Endodermal cell (in vitro differentiated cells): ENCODE measurements around the gene PDCD4. TPM values are rescaled to one million over a fixed set of nuclear protein-coding genes. Genes with fewer than 3 reads are reported as not detected.

ENCODE experiments used
- DNase-seq: peaks from one replicate; pipeline ENCODE4 v3.0.0-alpha.2; 2017
- H3K27ac ChIP-seq: 2 replicates; pipeline ENCODE4 v1.5.1; 2013; ENCODE audit warnings: mild to moderate bottlenecking, low read depth, low read length, moderate library complexity
- H3K27me3 ChIP-seq: 2 replicates; pipeline ENCODE4 v1.6.1; 2013; ENCODE audit warnings: mild to moderate bottlenecking, low read length, moderate library complexity; ENCODE audit not compliant: insufficient read depth, control insufficient read depth, poor library complexity, severe bottlenecking
- H3K36me3 ChIP-seq: 2 replicates; pipeline ENCODE4 v1.7.0; 2013; ENCODE audit warnings: mild to moderate bottlenecking, low read length, moderate library complexity; ENCODE audit not compliant: control insufficient read depth, insufficient read depth
- H3K4me1 ChIP-seq: one replicate; pipeline ENCODE4 v1.7.0; 2013; ENCODE audit warnings: low read length; ENCODE audit not compliant: control insufficient read depth, insufficient read depth
- H3K4me3 ChIP-seq: 2 replicates; pipeline ENCODE4 v1.5.1; 2013; ENCODE audit warnings: mild to moderate bottlenecking, low read length, moderate library complexity
- H3K9ac ChIP-seq: 2 replicates; pipeline ENCODE4 v1.6.1; 2013; ENCODE audit warnings: mild to moderate bottlenecking, low read length, moderate library complexity; ENCODE audit not compliant: poor library complexity, severe bottlenecking; ENCODE audit errors: extremely low read depth
- H3K9me3 ChIP-seq: 2 replicates; pipeline ENCODE4 v1.6.1; 2013; ENCODE audit warnings: mild to moderate bottlenecking, low read length, moderate library complexity; ENCODE audit not compliant: control insufficient read depth
- H3K27ac Mint-ChIP-seq: 2 replicates; pipeline ENCODE4 v1.8.0; 2020; ENCODE audit warnings: mixed read lengths
- H3K27me3 Mint-ChIP-seq: 2 replicates; pipeline ENCODE4 v1.8.0; 2021; ENCODE audit warnings: mild to moderate bottlenecking, mixed read lengths; ENCODE audit not compliant: insufficient read depth
- H3K36me3 Mint-ChIP-seq: 2 replicates; pipeline ENCODE4 v1.8.0; 2020; ENCODE audit warnings: low read depth, mixed read lengths
- H3K4me1 Mint-ChIP-seq: 2 replicates; pipeline ENCODE4 v1.8.0; 2020; ENCODE audit warnings: mixed read lengths
- H3K4me3 Mint-ChIP-seq: 2 replicates; pipeline ENCODE4 v1.8.0; 2020; ENCODE audit warnings: mild to moderate bottlenecking, moderate library complexity, mixed read lengths
- H3K9me3 Mint-ChIP-seq: 2 replicates; pipeline ENCODE4 v1.8.0; 2020; ENCODE audit warnings: mild to moderate bottlenecking, mixed read lengths
- WGBS, 2 experiments: methylation state at CpG; one replicate each; pipeline versions ENCODE4 v1.1.5 to v1.1.7; 2013; ENCODE audit warnings: missing lambda C conversion rate in 2 of 2, mixed read lengths in 1 of 2; ENCODE audit not compliant: insufficient coverage in 1 of 2, insufficient read length in 1 of 2; 5-methylcytosine and 5-hydroxymethylcytosine counted together
- long read RNA-seq, 4 experiments: library from polyadenylated mRNA in 2 of 4; library from RNA in 1 of 4; library from capped mRNA in 1 of 4; stranded (forward) in 3 of 4; unstranded in 1 of 4; transcript quantifications; one replicate each; pipeline ENCODE4 v2.0.0, GENCODE V29; 2020 to 2021; ENCODE audit warnings: inconsistent platforms in 1 of 4
- polyA plus RNA-seq, 2 experiments: library from polyadenylated mRNA; stranded (reverse); fragments of 50-300 nt; gene quantifications; one replicate each; pipeline ENCODE4 v1.2.3, GENCODE V29; 2013
- total RNA-seq, 2 donors: library from RNA; stranded (reverse); fragmentation: NEBNext Ultra II Directional in 1 of 2; extraction: Animal tissue kit (Norgen Biotek cat#: 25700) in 1 of 2; gene quantifications; 2 replicates in 1 of 2; 3 replicates in 1 of 2; pipeline ENCODE4 v1.2.1, GENCODE V29; 2021
- TF ChIP-seq, protein P1 (sequence below): fragments of 200-600 bp; sonication (generic); conservative IDR thresholded peaks from 2 replicates; pipeline ENCODE4 v1.5.0; 2021; ENCODE audit warnings: antibody characterized with exemption, mild to moderate bottlenecking

PDCD4 gene
- total RNA-seq, result 10 to 100 TPM; 46.5 to 48.5 TPM
- polyA plus RNA-seq (2013, experiment 1 of 2), result 52.4 TPM
- polyA plus RNA-seq (2013, experiment 2 of 2), result 41.7 TPM
- long read RNA-seq, experiment 1, partial matches to known transcripts, result 6 of 12 reads
- long read RNA-seq, experiment 1, other reads (novel, unspliced or antisense), result 6 of 12 reads
- long read RNA-seq, experiment 2, transcript PDCD4-201 (12 exons, 3,602 nt), result major isoform, 40 of 56 reads
- long read RNA-seq, experiment 2, partial matches to known transcripts, result 7 of 56 reads
- long read RNA-seq, experiment 2, other reads (novel, unspliced or antisense), result 7 of 56 reads
- long read RNA-seq, experiment 3, transcript PDCD4-201 (12 exons, 3,602 nt), result major isoform, 128 of 156 reads
- long read RNA-seq, experiment 3, partial matches to known transcripts, result 4 of 156 reads
- long read RNA-seq, experiment 3, other reads (novel, unspliced or antisense), result 22 of 156 reads
- long read RNA-seq, experiment 4, transcript PDCD4-201 (12 exons, 3,602 nt), result major isoform, 27 of 45 reads
- long read RNA-seq, experiment 4, partial matches to known transcripts, result 11 of 45 reads
- long read RNA-seq, experiment 4, other reads (novel, unspliced or antisense), result 7 of 45 reads

DNA sequence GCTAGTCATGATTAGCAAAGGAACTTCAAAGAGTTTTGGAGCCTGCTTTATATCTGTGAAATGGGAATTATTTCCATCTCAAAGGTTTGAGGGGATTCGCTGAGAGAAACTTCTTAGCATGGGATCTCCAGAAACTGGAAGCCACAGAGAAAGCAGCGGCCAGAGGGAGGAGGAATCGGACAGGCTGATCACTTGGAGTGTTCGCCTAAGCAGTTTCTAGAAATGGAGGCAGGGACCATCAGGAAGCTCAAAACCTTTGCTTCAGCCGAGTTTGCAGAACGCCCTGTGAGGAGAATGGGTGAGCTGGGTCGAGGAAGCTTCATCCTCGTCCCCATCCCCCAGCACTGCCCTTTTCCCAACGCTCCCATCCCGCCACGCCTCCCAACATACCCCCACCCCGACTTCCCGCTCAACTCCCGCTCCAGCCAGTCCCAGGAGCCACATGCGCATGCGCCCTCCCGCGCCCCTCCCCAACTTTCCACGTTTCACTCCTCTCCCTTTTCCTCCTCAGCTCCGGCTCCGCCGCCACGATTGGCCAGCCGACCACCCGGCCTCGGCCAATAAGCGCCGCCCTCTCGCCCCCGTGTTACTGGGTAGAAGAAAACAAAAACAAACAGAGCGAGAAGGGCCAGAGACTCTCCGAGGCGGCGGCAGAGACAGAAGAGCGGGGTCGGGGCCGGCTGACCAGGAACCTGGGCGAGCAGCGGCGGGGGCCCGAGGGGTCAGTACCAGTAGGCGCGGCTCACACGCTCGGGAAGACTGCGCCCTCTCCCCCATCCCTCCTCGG, at the start of gene PDCD4:
PDCD4 (plus strand) TSS at position 631 of the 787 bp plus-strand sequence. CDS start 4,100 bp downstream, outside the sequence.
- peak within 1 kb of the TSS; percentile 60 for H3K9ac ChIP-seq
- DNase-seq, result peak; percentile 100

DNA sequence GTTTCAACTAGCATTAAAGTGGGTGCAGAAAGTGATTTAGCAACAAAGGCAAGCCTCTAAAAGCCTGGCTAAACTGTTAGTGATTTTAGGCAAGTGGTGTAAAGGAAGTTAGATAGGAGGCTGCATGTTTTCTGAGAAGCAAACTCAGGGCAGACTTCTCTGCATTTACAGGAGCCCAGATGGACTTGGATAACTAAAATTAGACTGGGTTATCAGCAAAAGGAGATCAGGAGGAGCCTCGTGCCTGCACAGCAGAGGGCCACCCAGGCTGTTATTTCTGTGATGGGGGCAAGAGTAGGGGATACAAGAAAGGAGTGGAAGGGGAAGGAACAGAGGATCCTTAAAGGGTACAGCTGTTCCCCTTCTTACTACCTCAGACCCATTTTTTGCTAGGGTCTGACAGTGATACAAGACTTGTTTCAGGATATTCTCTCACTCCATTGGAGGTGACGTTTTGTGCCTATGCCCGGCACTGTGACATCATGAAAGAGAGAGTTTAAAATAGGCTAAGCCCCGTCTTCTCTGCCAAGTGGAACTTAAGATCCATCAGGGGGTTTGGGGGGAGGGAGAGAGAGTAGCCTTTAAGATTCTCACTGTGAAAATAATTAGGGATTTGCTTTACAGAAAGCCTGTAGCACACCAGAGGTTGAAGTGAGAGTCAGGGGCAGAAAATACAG, 49.6 kb upstream of the PDCD4 start:
- H3K27ac Mint-ChIP-seq, result no peak overlapping the region
- H3K4me3 Mint-ChIP-seq, result no peak overlapping the region
- H3K4me1 Mint-ChIP-seq, result peaks cover 22% of the 10 kb centered on the region
- no peak for DNase-seq
- no peaks in the 10 kb centered on the region for H3K27me3 Mint-ChIP-seq
- no peaks in the 10 kb centered on the region for H3K9me3 Mint-ChIP-seq
- no peaks in the 10 kb centered on the region for H3K9me3 ChIP-seq
- peak overlapping the region; percentile 4 for H3K27ac ChIP-seq
- H3K4me1 ChIP-seq, result no peaks in the 10 kb centered on the region
- TF ChIP-seq, protein P1, sequence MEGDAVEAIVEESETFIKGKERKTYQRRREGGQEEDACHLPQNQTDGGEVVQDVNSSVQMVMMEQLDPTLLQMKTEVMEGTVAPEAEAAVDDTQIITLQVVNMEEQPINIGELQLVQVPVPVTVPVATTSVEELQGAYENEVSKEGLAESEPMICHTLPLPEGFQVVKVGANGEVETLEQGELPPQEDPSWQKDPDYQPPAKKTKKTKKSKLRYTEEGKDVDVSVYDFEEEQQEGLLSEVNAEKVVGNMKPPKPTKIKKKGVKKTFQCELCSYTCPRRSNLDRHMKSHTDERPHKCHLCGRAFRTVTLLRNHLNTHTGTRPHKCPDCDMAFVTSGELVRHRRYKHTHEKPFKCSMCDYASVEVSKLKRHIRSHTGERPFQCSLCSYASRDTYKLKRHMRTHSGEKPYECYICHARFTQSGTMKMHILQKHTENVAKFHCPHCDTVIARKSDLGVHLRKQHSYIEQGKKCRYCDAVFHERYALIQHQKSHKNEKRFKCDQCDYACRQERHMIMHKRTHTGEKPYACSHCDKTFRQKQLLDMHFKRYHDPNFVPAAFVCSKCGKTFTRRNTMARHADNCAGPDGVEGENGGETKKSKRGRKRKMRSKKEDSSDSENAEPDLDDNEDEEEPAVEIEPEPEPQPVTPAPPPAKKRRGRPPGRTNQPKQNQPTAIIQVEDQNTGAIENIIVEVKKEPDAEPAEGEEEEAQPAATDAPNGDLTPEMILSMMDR, result no peak
- 57 to 78% methylated on average over 4 of the region's 4 CpGs for WGBS, 2 experiments
- H3K27me3 ChIP-seq, result no peaks in the 10 kb centered on the region
- H3K36me3 Mint-ChIP-seq, result peaks cover 2% of the 10 kb centered on the region
- H3K9ac ChIP-seq, result peak overlapping the region; percentile 12
- no peaks in the 10 kb centered on the region for H3K36me3 ChIP-seq
- H3K4me3 ChIP-seq, result no peak overlapping the region

More for the DNA sequence above, at the start of gene PDCD4:
- Histone ChIP-seq H3K4me3 (peak within 1 kb of the TSS; percentile 97), H3K27ac (peak within 1 kb of the TSS; percentile 94), H3K36me3 (no peaks in the 10 kb centered on the region), H3K27me3 (no peaks in the 10 kb centered on the region), H3K4me1 (peaks cover 11% of the 10 kb centered on the region), H3K9me3 (no peaks in the 10 kb centered on the region)
- 3 to 7% methylated on average over 17 to 47 of the region's 47 CpGs for WGBS, 2 experiments
- H3K27me3 Mint-ChIP-seq, result no peaks in the 10 kb centered on the region
- peak within 1 kb of the TSS; percentile 77 for H3K4me3 Mint-ChIP-seq
- TF ChIP-seq, protein P1, result no peak
- peaks cover 8% of the 10 kb centered on the region for H3K36me3 Mint-ChIP-seq
- no peaks in the 10 kb centered on the region for H3K9me3 Mint-ChIP-seq
- H3K4me1 Mint-ChIP-seq, result peaks cover 31% of the 10 kb centered on the region
- peak within 1 kb of the TSS; percentile 94 for H3K27ac Mint-ChIP-seq
